Activated CD8-positive, alpha-beta memory T cell treated with anti-CD3 and anti-CD28 coated beads, Interleukin-2, amount 10 ng/mL, durations not matched to agents 7 days and 5 days (primary cell): ENCODE results near the gene APOA1. TPM values are rescaled to one million over a fixed set of nuclear protein-coding genes. Genes with fewer than 3 reads are reported as not detected.

Source experiments
- ATAC-seq: fragments of 150-1000 bp; cut with Tn5 transposase; one replicate; pipeline ENCODE4 v1.10.0; 2021; ENCODE audit warnings: moderate library complexity
- CTCF ChIA-PET: fragments of 350-600 bp; sonication (Branson Sonifier 250); formaldehyde crosslinking; loops from one replicate; lab custom pipeline; 2021; ENCODE audit warnings: antibody characterized with exemption; lab: Charles Lee
- DNase-seq: peaks from one replicate; pipeline ENCODE4 v3.0.0-alpha.2; 2020
- H3K27ac Mint-ChIP-seq: one replicate; pipeline ENCODE4 v1.8.0; 2021; ENCODE audit warnings: mild to moderate bottlenecking, mixed read lengths
- H3K27me3 Mint-ChIP-seq: one replicate; pipeline ENCODE4 v1.8.0; 2021; ENCODE audit warnings: mixed read lengths
- H3K36me3 Mint-ChIP-seq: one replicate; pipeline ENCODE4 v1.8.0; 2021; ENCODE audit warnings: mild to moderate bottlenecking, mixed read lengths
- H3K4me1 Mint-ChIP-seq: one replicate; pipeline ENCODE4 v1.8.0; 2021; ENCODE audit warnings: mixed read lengths
- H3K4me3 Mint-ChIP-seq: one replicate; pipeline ENCODE4 v1.8.0; 2021; ENCODE audit warnings: mild to moderate bottlenecking, moderate library complexity, mixed read lengths
- H3K9me3 Mint-ChIP-seq: one replicate; pipeline ENCODE4 v1.8.0; 2022; ENCODE audit warnings: low read depth, mixed read lengths
- total RNA-seq, 2 experiments: library from RNA; stranded (reverse); gene quantifications; one replicate each; pipeline ENCODE4 v1.2.3, GENCODE V29; 2021

Gene APOA1
- total RNA-seq, 2 experiments from 2014 or later = 0.23 TPM; not detected in 1

DNA sequence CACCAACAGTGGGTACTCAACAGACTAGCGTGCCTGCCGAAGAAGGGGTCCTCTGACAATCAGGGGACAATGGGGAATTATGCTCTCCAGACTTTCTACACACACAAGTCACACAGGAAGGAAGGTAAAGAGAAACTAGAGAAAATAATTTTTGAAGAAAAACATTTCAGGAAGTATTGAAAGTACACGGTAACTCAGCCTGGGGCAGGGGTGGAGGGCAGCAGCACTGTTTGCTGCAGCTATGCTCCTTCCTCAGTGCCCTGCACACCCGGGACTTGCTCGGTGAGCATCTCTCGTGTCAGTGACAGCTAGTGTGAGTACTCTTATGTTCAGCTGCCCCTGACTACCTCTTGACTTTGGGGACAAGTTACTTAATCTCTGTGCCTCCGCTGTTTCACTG is 18.0 kb upstream of the APOA1 start:
- no peak for ATAC-seq
- DNase-seq = no peak
- peaks cover 38% of the 10 kb centered on the region for H3K36me3 Mint-ChIP-seq
- peaks cover 52% of the 10 kb centered on the region for H3K4me1 Mint-ChIP-seq
- peak overlapping the region; percentile 82 for H3K27ac Mint-ChIP-seq
- H3K9me3 Mint-ChIP-seq = no peaks in the 10 kb centered on the region
- no peaks in the 10 kb centered on the region for H3K27me3 Mint-ChIP-seq
- CTCF ChIA-PET = interaction anchor here (0.7 to 12.6 kb wide), 8 partner anchors 10 to 371 kb away, joined by 3 to 145 read pairs (median 4); partner anchors contain the start of genes APOA1, APOA5 and SIDT2
- H3K4me3 Mint-ChIP-seq = no peak overlapping the region

DNA sequence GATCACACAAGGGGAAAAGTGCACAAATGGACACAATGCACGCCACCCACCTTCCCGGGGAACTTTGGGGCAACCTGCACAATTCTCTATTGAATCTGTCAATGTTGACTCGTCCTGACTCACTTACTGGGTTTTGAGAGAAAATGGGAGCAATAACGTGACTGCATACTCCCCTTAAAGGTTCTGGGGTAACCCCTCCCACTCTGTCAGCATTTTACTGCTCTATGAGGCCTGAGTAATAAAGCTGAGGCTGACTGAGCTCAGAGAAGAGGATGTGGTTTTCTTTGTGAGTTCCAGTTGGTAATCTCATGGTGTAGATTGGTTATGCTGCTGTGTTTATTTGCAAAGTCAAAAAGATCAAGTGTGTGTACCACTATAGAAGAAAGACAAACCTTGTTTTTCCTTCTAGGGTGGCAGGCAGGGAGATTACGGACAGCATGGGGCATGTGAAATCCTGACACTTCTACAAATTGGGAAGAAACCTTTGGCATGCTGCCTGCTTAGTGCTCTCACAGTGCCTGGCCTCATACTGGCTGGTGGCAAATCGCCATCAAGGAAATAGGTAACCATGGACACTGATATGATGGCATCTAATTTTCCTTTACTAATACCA is 16.1 kb upstream of the APOA1 start:
- DNase-seq = peak; percentile 87
- peak overlapping the region; percentile 67 for H3K4me3 Mint-ChIP-seq
- peak; percentile 94 for ATAC-seq
- peaks cover 44% of the 10 kb centered on the region for H3K36me3 Mint-ChIP-seq
- H3K4me1 Mint-ChIP-seq = peaks cover 62% of the 10 kb centered on the region
- CTCF ChIA-PET = interaction anchor here (1.0 to 12.6 kb wide), 14 partner anchors 10 to 377 kb away, joined by 3 to 145 read pairs (median 4); partner anchors contain the start of genes APOA1, APOA5 and ZPR1
- H3K27me3 Mint-ChIP-seq = no peaks in the 10 kb centered on the region
- no peaks in the 10 kb centered on the region for H3K9me3 Mint-ChIP-seq
- peak overlapping the region; percentile 94 for H3K27ac Mint-ChIP-seq

DNA sequence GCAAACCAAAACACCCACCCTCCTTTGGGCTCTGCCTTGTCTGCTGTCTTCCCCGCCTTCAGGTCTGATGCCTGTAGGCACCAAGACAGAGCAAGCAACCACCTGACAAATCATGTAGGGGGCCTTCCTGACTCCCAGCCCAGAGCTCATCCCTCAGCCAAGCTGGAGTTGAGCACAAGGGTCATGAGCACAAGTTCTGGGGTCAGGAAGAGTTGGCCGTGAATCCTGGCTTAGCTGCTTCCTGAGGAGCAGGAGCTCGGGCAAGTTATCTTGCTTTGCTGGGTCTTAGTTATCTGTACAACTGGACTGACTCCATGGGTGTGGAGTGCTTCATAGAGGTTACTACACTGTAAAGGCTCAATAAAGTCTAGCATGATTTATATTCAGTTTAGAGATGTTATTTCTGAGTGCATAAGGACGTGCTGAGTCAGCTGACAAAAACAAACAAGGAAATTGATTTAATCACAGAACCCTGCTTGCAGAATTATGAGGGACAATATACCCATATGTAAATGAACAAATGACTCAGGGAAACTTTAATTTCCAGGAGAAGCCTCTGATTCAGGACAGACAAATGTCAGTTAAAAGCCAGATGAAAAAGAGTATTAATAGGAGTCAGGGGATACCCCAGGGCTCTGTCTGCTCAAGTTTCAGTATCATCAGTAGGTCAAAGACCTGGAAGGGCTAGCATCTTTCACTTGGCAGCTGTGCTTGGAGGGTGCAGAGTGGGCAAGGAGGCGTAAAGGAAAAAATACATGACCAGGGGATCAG is 15.0 kb upstream of the APOA1 start:
- H3K27me3 Mint-ChIP-seq = no peaks in the 10 kb centered on the region
- peak overlapping the region; percentile 94 for H3K27ac Mint-ChIP-seq
- ATAC-seq (no peak), DNase-seq (no peak)
- H3K36me3 Mint-ChIP-seq = peaks cover 35% of the 10 kb centered on the region
- peak overlapping the region; percentile 67 for H3K4me3 Mint-ChIP-seq
- CTCF ChIA-PET = interaction anchor here (1.0 to 12.6 kb wide), 11 partner anchors 11 to 378 kb away, joined by 3 to 145 read pairs (median 5); partner anchors contain the start of genes APOA1, APOA5 and ZPR1
- peaks cover 62% of the 10 kb centered on the region for H3K4me1 Mint-ChIP-seq
- H3K9me3 Mint-ChIP-seq = no peaks in the 10 kb centered on the region

DNA sequence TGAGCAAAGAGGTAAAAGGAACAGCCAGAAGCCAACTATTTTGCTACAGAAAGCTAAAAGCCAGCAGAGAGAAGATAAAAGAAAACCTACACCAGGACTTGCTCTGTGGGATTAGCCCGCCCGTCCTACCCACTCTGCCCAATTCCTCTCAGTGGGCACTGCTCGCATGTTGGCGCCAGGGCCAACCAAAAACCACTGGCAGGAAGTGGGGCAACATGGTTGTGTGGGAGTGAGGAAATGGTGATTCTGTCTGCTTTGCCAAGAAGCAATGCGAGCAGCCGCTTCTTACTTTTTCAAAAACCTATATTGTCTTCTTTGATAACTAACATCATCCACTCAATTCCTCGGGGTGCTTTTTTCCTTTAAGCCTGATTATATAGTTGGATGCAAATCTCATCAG is 14.2 kb upstream of the APOA1 start:
- Mint-ChIP-seq H3K36me3 (peaks cover 37% of the 10 kb centered on the region), H3K9me3 (no peaks in the 10 kb centered on the region), H3K27me3 (no peaks in the 10 kb centered on the region), H3K4me1 (peaks cover 62% of the 10 kb centered on the region), H3K27ac (peak overlapping the region; percentile 94), H3K4me3 (peak overlapping the region; percentile 67)
- ATAC-seq = no peak
- CTCF ChIA-PET = interaction anchor here (1.0 to 12.6 kb wide), 6 partner anchors 10 to 254 kb away, joined by 5 to 145 read pairs (median 8); partner anchors contain the start of genes APOA1 and APOA5
- DNase-seq = peak; percentile 84

DNA sequence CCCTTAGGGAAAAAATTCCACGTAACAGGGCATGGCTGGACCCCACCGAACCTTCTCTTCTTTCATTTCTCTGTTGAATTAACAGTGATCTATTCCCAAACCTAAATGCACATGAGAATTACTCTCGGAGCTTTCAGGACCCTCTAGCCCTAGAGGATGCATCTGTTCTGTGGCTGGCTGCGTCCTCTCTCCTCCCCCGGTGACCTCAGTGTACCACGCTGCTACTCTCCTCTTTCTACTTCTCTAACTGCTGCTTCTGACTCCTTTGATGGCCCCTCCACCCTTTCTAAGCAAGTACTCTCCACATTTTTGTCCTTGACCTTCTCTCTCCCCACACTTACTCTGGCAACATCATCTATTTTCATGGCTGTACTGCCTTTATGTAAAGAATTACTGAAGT is 12.1 kb upstream of the APOA1 start:
- Mint-ChIP-seq H3K36me3 (peaks cover 39% of the 10 kb centered on the region), H3K4me3 (no peak overlapping the region), H3K27ac (no peak overlapping the region), H3K4me1 (peaks cover 49% of the 10 kb centered on the region), H3K9me3 (no peaks in the 10 kb centered on the region), H3K27me3 (no peaks in the 10 kb centered on the region)
- DNase-seq = no peak
- no peak for ATAC-seq
- CTCF ChIA-PET = interaction anchor here (1.6 to 12.6 kb wide), 2 partner anchors 10 to 15 kb away, joined by 3 to 145 read pairs; partner anchors contain the start of gene APOA1

DNA sequence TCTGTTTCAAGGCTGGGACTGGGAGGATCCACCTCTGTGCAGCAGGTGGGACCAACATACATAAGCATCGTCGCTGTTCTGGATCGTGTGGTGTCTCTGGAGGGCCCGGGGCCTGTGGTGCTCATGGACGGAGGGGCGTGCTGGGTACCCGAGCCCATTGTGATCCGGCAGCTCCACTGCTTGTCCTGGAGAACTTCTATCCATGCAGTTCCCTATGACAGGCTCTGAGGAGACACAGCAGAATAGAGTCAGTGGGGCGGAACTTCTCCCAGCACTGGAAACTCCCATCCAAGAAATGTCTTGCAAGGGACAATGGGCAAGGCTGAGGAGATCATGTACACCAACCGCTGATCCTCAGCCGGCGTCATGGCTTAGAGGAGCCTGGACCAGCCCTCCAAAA is 11.6 kb upstream of the APOA1 start:
- ATAC-seq (no peak), DNase-seq (no peak)
- H3K9me3 Mint-ChIP-seq = no peaks in the 10 kb centered on the region
- no peaks in the 10 kb centered on the region for H3K27me3 Mint-ChIP-seq
- H3K36me3 Mint-ChIP-seq = peaks cover 35% of the 10 kb centered on the region
- CTCF ChIA-PET = interaction anchor here (12.6 kb wide), 1 partner anchor 15 kb away, joined by 145 read pairs; the partner anchor contains the start of gene APOA1
- H3K27ac Mint-ChIP-seq = no peak overlapping the region
- no peak overlapping the region for H3K4me3 Mint-ChIP-seq
- peaks cover 45% of the 10 kb centered on the region for H3K4me1 Mint-ChIP-seq

DNA sequence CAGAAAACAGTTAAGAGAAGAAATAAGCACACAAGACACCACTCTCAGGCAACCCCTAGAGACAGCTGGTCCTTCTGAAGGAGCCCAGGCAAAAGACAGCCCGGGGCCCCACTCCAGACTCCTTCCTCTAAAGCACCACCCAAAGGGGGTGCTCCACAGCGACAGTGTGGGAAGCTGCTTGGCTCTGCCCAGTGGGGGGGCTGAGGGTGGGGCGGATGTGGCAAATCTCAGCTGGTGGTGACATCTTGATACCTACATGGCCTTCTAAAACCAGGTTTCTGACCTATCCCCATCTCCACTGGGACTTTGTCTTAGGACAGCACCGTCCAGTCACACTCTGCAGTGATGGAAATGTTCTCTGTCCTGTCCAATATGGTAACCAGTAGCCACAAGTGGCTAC is 10.2 kb upstream of the APOA1 start:
- Mint-ChIP-seq H3K27ac (no peak overlapping the region), H3K36me3 (peaks cover 37% of the 10 kb centered on the region), H3K27me3 (no peaks in the 10 kb centered on the region), H3K4me3 (no peak overlapping the region), H3K4me1 (peaks cover 30% of the 10 kb centered on the region), H3K9me3 (no peaks in the 10 kb centered on the region)
- CTCF ChIA-PET = interaction anchor here (12.6 kb wide), 1 partner anchor 13 kb away, joined by 145 read pairs; the partner anchor contains the start of gene APOA1
- no peak for ATAC-seq
- DNase-seq = no peak

DNA sequence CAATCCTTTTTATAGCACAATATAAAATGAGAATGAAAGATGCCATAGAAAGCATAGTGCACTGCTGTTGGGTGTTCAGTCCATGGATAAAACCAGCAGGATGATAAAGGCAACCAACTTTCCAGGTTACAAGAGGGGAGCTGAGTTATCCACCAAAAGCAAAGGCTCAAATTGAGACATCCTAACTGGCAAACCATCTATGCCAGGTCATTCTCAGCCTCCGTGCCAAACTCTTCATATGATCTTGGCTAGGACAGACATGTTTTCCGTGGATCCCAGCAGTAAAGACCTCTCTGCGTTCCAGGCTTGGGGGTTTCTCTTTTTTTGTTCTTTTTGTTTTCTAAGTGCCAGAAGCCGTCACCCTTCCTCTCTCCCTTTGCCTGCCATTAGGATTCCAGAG is 7.3 kb upstream of the APOA1 start:
- Mint-ChIP-seq H3K4me1 (peaks cover 3% of the 10 kb centered on the region), H3K36me3 (peaks cover 31% of the 10 kb centered on the region), H3K27ac (no peak overlapping the region), H3K27me3 (no peaks in the 10 kb centered on the region), H3K9me3 (no peaks in the 10 kb centered on the region), H3K4me3 (no peak overlapping the region)
- DNase-seq (no peak), ATAC-seq (no peak)
- CTCF ChIA-PET = interaction anchor here (0.6 to 12.6 kb wide), 2 partner anchors 10 kb away, joined by 3 to 145 read pairs; partner anchors contain the start of gene APOA1

DNA sequence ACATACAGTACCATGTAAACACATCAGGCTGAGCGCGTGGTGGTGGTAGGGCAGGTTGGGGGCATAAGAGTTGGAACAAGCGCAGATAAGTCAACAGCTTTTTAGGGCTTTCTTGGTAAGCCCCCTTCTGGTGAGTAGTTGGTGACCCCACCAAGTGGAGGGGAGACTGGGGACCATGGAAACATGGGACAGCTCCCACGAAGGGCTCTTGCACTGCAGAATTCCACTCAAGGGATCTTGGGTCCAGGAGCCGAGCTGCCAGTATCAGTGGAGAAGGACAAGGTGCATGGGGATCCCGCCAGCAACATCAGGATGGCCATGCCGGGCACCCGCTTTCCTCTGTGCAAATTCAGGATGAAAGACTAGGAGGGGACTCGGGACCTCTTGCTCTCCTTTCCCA is 6.2 kb upstream of the APOA1 start:
- no peaks in the 10 kb centered on the region for H3K9me3 Mint-ChIP-seq
- no peaks in the 10 kb centered on the region for H3K27me3 Mint-ChIP-seq
- no peak overlapping the region for H3K27ac Mint-ChIP-seq
- no peak for DNase-seq
- no peak overlapping the region for H3K4me3 Mint-ChIP-seq
- peaks cover 26% of the 10 kb centered on the region for H3K36me3 Mint-ChIP-seq
- no peak for ATAC-seq
- H3K4me1 Mint-ChIP-seq = no peaks in the 10 kb centered on the region
- CTCF ChIA-PET = interaction anchor here (1.0 kb wide), 1 partner anchor 11 kb away, joined by 3 read pairs; no protein-coding TSS in a partner anchor

DNA sequence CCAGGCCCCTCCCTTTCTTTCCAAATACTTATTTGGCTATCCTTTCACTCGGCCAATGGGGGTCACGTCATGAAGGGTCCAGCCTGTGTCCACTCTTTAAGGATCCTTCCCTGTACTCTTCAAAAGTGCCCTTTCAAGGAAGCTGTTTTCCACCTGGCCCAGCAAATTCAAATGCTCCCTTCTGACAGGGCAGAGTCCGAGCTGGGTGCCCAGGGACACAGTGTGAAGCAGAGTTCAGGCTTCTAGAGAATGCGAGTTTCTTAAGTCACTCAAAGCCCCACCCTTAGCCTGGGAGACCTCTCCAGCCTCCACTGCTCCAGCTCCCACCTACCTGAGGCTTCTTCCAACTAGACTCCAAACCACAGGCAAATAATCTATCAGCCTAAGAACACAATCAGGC is 5.5 kb upstream of the APOA1 start:
- no peaks in the 10 kb centered on the region for H3K4me1 Mint-ChIP-seq
- H3K4me3 Mint-ChIP-seq = no peak overlapping the region
- DNase-seq (no peak), ATAC-seq (no peak)
- H3K36me3 Mint-ChIP-seq = peaks cover 26% of the 10 kb centered on the region
- H3K27ac Mint-ChIP-seq = no peak overlapping the region
- H3K27me3 Mint-ChIP-seq = no peaks in the 10 kb centered on the region
- H3K9me3 Mint-ChIP-seq = no peaks in the 10 kb centered on the region
- CTCF ChIA-PET = no interaction called here

DNA sequence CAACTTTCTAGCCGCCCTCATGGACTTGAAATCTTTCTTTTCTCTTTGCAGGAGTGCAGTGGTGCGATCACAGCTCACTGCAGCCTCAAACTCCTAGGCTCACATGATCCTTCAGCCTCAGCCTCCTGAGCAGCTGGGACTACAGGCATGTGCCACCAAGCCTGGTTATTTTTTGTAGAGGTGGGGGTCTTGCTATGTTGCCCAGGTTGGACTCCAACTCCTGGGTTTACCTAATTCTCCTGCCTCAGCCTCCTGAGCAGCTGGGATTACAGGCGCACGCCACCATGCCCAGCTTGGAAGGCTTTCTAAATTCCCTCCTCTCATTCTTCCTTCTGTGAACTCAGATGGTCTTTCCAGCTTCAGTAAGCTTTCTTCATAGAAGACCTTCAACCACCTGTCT is 4.7 kb upstream of the APOA1 start:
- H3K9me3 Mint-ChIP-seq = no peaks in the 10 kb centered on the region
- H3K4me1 Mint-ChIP-seq = no peaks in the 10 kb centered on the region
- peaks cover 19% of the 10 kb centered on the region for H3K36me3 Mint-ChIP-seq
- no peak for ATAC-seq
- H3K27ac Mint-ChIP-seq = no peak overlapping the region
- CTCF ChIA-PET = interaction anchor here (0.7 to 2.0 kb wide), 2 partner anchors 9 to 17 kb away, joined by 3 to 5 read pairs; no protein-coding TSS in a partner anchor
- no peak overlapping the region for H3K4me3 Mint-ChIP-seq
- DNase-seq = no peak
- no peaks in the 10 kb centered on the region for H3K27me3 Mint-ChIP-seq

DNA sequence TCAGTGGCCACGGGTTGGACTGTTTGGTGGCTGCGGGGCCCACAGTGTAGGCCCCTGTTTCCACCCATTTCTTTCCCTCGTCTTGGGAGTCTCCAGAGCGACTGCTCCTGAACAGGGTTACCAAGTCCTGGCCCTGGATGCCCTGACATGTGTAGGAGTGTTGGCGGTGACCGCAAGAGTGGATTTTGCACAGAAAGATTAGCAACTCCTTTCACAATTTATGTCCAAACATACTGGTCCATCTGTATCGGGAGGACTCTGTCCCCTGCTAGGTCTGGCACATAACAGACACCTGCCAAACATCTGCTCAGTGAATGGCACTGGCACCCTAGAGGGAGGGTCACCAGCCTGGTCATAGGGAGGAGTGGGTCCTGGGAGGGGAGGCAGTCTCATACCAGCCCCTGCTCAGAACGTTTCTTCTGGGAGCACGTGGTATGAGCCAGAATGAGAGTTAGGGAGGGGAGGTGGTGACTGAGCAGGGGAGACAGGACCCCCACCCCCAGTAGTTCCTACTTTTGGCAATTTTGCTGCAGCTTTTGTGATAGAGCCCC is 3.4 kb upstream of the APOA1 start:
- Mint-ChIP-seq H3K4me3 (no peak overlapping the region), H3K4me1 (peaks cover 5% of the 10 kb centered on the region), H3K36me3 (peaks cover 11% of the 10 kb centered on the region), H3K9me3 (no peaks in the 10 kb centered on the region), H3K27me3 (no peaks in the 10 kb centered on the region), H3K27ac (no peak overlapping the region)
- ATAC-seq (no peak), DNase-seq (no peak)
- CTCF ChIA-PET = interaction anchor here (1.2 to 2.0 kb wide), 5 partner anchors 11 to 269 kb away, joined by 3 to 5 read pairs (median 5); partner anchors contain the start of gene APOA5

DNA sequence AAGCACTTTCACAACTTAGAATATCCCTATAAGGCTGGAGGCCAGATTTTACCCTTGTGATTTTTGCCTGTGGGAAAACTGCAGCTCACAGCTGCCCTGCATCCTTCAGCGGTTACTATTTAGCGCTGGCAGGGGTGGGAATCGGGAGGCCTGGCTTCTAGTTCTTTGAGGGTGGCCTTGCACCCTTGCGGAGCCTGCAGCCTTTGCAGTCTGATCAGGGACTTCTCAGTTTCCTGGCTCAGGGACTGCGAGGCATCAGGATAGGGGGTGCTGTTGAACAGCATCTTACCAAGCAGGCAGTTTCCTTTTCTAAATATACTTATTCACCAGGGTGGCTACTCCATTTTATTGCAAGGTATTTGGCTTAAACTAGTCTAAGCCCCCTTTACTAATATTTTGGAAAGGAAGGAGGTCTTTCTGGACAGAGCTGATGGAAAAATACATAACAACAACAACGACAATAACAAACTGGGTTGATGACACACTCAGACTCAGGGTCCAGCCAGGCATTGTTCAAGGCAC is 2.9 kb upstream of the APOA1 start:
- CTCF ChIA-PET = interaction anchor here (1.0 to 1.8 kb wide), 7 partner anchors 10 to 269 kb away, joined by 3 to 9 read pairs (median 4); partner anchors contain the start of genes APOA5 and ZPR1
- H3K27ac Mint-ChIP-seq = no peak overlapping the region
- no peak for DNase-seq

More for the DNA sequence above, 2.9 kb upstream of the APOA1 start:
- Mint-ChIP-seq H3K36me3 (peaks cover 7% of the 10 kb centered on the region), H3K9me3 (no peaks in the 10 kb centered on the region), H3K4me3 (no peak overlapping the region), H3K4me1 (peaks cover 7% of the 10 kb centered on the region), H3K27me3 (no peaks in the 10 kb centered on the region)
- ATAC-seq = no peak
